ENCODE data around the gene SLC6A17. TPM values are rescaled to one million over a fixed set of nuclear protein-coding genes. Genes with fewer than 3 reads are reported as not detected.

SLC6A17 gene
- total RNA-seq, 1 experiment from 2014 or later = 0.17 TPM

DNA sequence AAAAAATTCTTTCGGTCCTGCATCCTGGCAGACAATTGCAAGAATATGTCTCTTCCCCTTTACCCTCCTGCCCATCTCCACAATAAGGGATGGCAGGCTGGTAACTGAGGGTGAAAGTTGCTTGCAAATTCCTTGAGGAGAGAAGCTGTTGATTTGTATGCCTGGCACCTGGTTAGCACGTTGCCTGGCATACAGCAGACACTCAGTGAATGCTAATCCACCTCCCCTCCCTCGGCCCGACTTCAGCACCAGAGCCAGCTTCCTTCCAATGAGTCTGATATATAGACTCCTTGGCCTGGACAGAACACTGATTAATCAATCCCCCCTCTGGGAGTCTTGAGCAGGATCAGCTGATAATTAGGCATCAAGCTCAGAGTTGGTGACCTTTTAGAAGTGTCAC is 99.0 kb downstream of the SLC6A17 start:
- Histone ChIP-seq H4K91ac (ENCODE audit: insufficient read length, low read depth, low read length) (no peak overlapping the region), H3K27me3 (ENCODE audit: insufficient read depth, low read length) (no peaks in the 10 kb centered on the region), H3K9ac (ENCODE audit: extremely low read depth, insufficient read length, low read length) (no peak overlapping the region), H2BK15ac (ENCODE audit: low read depth, low read length) (no peak overlapping the region), H3K4me1 (ENCODE audit: insufficient read depth, low read length) (no peaks in the 10 kb centered on the region), H4K8ac (replicated peaks; ENCODE audit: insufficient read length, low read depth, low read length) (no peak overlapping the region), H3K4ac (ENCODE audit: low read depth, low read length) (no peak overlapping the region), H3K9me3 (ENCODE audit: control insufficient read depth, low read depth, low read length) (no peaks in the 10 kb centered on the region), H3K14ac (ENCODE audit: insufficient read depth, low read length) (no peak overlapping the region), H2BK20ac (ENCODE audit: low read depth, low read length, poor library complexity, severe bottlenecking) (no peak overlapping the region), H3K27ac (ENCODE audit: insufficient read length, low read depth, low read length) (no peak overlapping the region), H3K79me2 (ENCODE audit: insufficient read depth, low read length) (no peaks in the 10 kb centered on the region), H3K56ac (ENCODE audit: insufficient read length, low read depth, low read length) (no peak overlapping the region), H3K23ac (ENCODE audit: insufficient read length, low read depth, low read length) (no peak overlapping the region), H2BK12ac (ENCODE audit: insufficient read length, low read depth, low read length) (no peak overlapping the region), H3K18ac (ENCODE audit: insufficient read length, low read depth, low read length) (no peak overlapping the region), H3K4me2 (ENCODE audit: insufficient read depth, insufficient read length, low read length) (no peak overlapping the region), H2AK5ac (ENCODE audit: insufficient read length, low read length) (no peak overlapping the region), H2AFZ (ENCODE audit: low read length) (no peak overlapping the region), H3T11ph (ENCODE audit: low read length) (no peak overlapping the region), H2BK120ac (ENCODE audit: low read depth, low read length, poor library complexity, severe bottlenecking) (no peak overlapping the region), H3K23me2 (ENCODE audit: insufficient read length, low read depth, low read length, poor library complexity, severe bottlenecking) (no peaks in the 10 kb centered on the region), H4K20me1 (ENCODE audit: control insufficient read depth, insufficient read depth, insufficient read length) (no peaks in the 10 kb centered on the region), H3K79me1 (ENCODE audit: insufficient read depth, low read depth, low read length, poor library complexity, severe bottlenecking) (no peaks in the 10 kb centered on the region), H2BK5ac (ENCODE audit: insufficient read length, low read length) (no peak overlapping the region), H4K5ac (ENCODE audit: insufficient read length, low read depth, low read length) (no peak overlapping the region)
- TF ChIP-seq, protein P1, sequence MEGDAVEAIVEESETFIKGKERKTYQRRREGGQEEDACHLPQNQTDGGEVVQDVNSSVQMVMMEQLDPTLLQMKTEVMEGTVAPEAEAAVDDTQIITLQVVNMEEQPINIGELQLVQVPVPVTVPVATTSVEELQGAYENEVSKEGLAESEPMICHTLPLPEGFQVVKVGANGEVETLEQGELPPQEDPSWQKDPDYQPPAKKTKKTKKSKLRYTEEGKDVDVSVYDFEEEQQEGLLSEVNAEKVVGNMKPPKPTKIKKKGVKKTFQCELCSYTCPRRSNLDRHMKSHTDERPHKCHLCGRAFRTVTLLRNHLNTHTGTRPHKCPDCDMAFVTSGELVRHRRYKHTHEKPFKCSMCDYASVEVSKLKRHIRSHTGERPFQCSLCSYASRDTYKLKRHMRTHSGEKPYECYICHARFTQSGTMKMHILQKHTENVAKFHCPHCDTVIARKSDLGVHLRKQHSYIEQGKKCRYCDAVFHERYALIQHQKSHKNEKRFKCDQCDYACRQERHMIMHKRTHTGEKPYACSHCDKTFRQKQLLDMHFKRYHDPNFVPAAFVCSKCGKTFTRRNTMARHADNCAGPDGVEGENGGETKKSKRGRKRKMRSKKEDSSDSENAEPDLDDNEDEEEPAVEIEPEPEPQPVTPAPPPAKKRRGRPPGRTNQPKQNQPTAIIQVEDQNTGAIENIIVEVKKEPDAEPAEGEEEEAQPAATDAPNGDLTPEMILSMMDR (conservative IDR thresholded peaks at IDR 0.05) = no peak
- WGBS (ENCODE audit: extremely low coverage, insufficient read length, low lambda C conversion rate) = no CpG with 5 or more reads among the region's 4 CpGs
- Mint-ChIP-seq H3K9me3 (no peaks in the 10 kb centered on the region), H3K4me3 (no peak overlapping the region), H3K4me1 (no peaks in the 10 kb centered on the region), H3K27ac (no peak overlapping the region), H3K36me3 (ENCODE audit: insufficient read depth in 1 of 3, low read depth in 3 of 3) (no peaks in the 10 kb centered on the region), H3K27me3 (ENCODE audit: low read depth) (peaks cover 17% of the 10 kb centered on the region)
- DNase-seq = no peak

All from H9 (cell line).